WI38 (cell line): Measurements from ENCODE around the gene MACROD2.

ENCODE experiments used
- H3K4me3 ChIP-seq: 2 replicates; pipeline ENCODE4 v1.5.1; 2011; ENCODE audit warnings: low read depth, mild to moderate bottlenecking, control low read depth, low read length
- TF ChIP-seq, protein P1 (sequence below): IDR thresholded peaks from 2 replicates; pipeline ENCODE4 v1.5.1; 2012; ENCODE audit warnings: low read depth, mild to moderate bottlenecking, control low read depth, low read length

MACROD2 gene

DNA sequence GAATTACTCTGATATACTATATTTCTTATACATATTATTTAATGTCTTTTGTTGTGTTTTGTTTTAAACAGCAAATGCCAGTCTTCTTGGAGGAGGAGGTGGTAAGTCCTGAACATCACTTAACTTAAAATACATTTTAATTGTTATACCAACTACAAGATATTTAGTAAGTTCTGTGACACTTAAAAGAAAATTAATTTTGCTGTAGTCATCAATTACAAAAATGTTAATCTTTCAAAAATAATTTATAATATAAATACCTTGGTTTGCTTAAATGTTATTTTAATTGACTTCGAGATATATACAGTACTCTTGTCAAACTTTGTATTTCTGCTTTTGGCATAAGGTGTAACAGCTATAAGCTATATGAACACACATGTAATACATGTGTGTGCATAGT lies 498.1 kb downstream of the MACROD2 start:
- H3K4me3 ChIP-seq: no peak overlapping the region
- TF ChIP-seq, protein P1, sequence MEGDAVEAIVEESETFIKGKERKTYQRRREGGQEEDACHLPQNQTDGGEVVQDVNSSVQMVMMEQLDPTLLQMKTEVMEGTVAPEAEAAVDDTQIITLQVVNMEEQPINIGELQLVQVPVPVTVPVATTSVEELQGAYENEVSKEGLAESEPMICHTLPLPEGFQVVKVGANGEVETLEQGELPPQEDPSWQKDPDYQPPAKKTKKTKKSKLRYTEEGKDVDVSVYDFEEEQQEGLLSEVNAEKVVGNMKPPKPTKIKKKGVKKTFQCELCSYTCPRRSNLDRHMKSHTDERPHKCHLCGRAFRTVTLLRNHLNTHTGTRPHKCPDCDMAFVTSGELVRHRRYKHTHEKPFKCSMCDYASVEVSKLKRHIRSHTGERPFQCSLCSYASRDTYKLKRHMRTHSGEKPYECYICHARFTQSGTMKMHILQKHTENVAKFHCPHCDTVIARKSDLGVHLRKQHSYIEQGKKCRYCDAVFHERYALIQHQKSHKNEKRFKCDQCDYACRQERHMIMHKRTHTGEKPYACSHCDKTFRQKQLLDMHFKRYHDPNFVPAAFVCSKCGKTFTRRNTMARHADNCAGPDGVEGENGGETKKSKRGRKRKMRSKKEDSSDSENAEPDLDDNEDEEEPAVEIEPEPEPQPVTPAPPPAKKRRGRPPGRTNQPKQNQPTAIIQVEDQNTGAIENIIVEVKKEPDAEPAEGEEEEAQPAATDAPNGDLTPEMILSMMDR: no peak

DNA sequence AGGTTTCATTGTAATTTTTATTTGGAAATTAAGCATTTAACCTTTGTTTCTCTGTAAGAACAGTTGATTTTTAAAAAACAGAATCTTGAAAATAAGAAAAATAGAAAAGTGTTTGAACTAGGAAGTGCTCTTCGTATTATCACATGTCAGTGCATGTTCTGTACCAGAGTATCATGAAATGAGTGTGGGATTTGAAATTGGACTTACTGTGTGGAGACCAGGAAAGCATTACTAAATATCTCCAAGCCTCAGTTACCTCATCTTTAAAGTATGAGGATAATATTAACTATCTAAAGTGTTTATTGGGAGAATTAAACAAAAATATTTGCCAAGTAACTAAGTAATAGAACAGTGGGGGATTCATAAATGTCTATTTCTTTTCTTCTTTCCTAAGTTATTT lies 499.0 kb downstream of the MACROD2 start:
- TF ChIP-seq, protein P1: no peak
- no peak overlapping the region for H3K4me3 ChIP-seq

DNA sequence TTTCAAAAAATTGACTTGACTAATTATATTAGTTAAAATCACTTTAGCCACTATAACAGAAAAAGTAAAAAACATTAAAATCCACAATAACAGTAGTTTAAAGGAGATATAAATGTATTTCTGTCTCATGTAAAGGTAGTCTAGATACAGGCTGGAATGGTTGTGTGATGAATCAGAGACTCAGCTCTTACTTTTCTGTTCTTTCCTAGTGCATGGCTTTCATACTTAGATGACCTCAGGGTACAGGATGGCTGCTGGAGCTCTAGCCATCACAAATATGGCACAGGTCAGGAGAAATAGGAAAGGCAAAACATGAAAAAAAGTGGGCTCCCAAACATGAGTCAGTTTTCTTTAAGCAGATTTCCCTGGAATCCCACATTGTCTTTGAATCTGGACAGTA lies 499.8 kb downstream of the MACROD2 start:
- H3K4me3 ChIP-seq: no peak overlapping the region
- TF ChIP-seq, protein P1: no peak

DNA sequence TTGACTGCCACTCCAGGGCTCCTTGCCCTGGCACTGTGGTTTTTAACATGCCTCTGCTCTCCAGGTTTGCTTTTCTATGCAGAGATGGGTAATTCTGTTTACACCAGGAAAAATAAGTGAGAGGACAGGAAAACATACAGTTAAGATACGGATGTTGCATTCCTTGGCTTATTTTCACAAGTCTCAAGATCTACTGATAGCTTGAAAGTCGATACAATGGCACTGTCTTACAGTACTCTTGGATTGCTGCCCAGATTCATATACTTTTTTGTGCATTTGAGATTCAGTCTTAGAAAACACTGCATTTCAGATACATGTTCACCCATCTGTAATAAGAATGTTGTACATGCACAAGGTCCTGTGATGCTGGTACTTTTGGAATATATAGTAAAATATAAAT lies 501.7 kb downstream of the MACROD2 start:
- no peak overlapping the region for H3K4me3 ChIP-seq
- TF ChIP-seq, protein P1: no peak

DNA sequence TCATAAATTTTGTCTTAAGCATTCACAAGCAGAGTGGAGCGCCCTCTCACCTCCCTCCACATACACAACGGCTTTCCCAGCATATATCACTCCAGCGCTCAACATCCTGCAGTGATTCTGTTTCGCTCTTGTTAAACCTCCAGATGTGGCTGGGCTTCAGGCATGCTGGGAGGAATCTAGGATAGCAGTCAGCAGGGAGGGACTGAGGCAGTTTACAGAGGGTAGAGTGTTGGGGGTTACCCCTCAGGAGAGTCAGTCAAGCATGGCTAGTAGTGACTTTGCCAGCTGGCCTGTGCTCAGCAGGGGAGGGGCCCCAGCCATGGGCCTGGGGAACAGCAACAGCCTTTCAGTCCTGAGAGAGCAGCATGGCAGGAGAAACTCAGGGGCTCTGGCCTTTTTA lies 503.5 kb downstream of the MACROD2 start:
- TF ChIP-seq, protein P1: no peak
- no peak overlapping the region for H3K4me3 ChIP-seq

DNA sequence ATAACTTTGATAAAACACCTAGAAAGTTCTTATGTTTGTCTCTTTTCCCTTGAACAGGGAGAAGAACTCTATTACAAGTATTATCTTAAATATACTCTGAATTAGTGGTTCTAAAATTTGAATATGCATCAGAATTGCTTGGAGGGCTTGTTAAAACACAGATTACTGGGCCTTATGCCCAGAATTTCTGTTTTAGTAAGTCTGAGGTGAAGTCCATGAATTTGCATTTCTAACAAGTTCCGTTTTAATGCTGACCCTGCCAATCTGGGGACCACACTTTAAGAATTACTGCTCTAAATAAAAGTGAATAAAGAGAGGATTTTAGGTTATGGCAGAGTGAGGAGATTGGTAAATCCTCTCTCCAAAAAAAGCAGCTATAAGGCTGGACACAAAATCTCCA lies 510.2 kb downstream of the MACROD2 start:
- TF ChIP-seq, protein P1: no peak
- H3K4me3 ChIP-seq: no peak overlapping the region

DNA sequence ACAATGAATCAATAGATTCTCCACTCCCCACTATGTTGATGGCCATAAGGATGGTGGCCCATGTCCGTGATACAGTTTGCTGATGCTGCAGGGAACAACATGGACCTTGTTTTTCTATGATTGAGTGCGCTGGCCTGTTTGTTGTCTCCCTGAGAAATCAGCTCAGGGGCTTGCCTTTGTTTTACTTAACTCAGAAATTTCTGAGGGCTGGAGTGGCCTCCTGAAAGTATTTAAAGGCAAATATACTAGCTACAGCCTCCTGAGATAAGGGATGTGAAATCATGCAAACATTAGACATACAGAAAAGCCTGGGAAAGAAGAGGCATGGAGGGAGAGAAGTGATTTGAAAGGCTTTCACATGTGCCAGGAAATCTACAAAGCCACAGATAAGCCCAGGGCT lies 512.4 kb downstream of the MACROD2 start:
- TF ChIP-seq, protein P1: no peak
- H3K4me3 ChIP-seq: no peak overlapping the region
